GM18519 (cell line): Measurements from ENCODE around the gene HSD17B14.
"Not testable (repeated sequence)": the region's sequence is repeated elsewhere in the genome, so short reads cannot be mapped to it uniquely, and the experiment has no call there.

Experiments
- ATAC-seq: cut with Tn5 transposase; IDR thresholded peaks from one replicate; pipeline ENCODE4 v1.9.1; 2021; ENCODE audit warnings: mild to moderate bottlenecking, moderate library complexity; ENCODE audit not compliant: unreplicated experiment, low FRiP score

The HSD17B14 gene

DNA sequence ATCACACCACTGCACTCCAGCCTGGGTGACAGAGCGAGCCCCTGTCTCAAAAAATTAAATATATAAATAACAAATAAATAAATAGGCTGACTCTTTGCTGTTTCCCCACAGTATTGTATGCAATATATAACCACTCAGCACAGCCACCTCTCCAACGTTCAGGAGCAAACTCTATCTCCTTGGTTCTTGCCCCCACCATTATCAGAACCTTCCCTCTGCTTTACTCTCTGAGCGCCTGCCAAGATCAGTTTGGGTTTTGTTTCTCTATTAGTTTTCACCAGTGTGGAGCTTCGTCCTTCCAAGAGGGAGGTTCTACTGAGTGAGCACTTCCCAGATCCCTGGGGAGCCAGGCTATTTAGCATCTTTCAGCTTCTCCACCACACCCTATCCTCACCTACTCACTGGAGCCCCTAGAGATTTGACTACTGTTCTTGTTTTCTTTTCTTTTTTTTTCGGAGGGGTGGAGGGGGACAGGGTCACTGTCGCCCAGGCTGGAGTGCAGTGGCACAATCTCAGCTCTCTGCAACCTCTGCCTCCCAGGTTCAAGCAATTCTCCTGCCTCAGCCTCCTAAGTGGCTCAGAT lies 68.0 kb downstream of the HSD17B14 start:
- ATAC-seq = not testable (repeated sequence)

DNA sequence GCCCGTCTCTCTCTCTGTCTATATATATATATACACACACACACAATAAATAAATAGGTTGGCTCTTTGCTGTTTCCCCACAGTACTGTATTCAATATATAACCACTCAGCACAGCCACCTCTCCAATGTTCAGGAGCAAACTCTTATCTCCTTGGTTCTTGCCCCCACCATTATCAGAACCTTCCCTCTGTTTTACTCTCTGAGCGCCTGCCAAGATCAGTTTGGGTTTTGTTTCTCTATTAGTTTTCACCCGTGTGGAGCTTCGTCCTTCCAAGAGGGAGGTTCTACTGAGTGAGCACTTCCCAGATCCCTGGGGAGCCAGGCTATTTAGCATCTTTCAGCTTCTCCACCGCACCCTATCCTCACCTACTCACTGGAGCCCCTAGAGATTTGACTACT lies 70.5 kb downstream of the HSD17B14 start:
- not testable (repeated sequence) for ATAC-seq
